ENCODE measurements around the gene DBH.

Gene DBH

GRCh38 chr9:133607381-133607780 is 28.8 kb upstream of the DBH start:
- no peak for DNase-seq (ENCODE audit: low read depth)
- in situ Hi-C loops (cut with HindIII; ENCODE audit: low sequenced_read_pairs): no loop called here
- TF ChIP-seq CTCF (IDR thresholded peaks at IDR 0.05; ENCODE audit: low read depth, low read length, missing control alignments): no peak
- H3K4me3 ChIP-seq (ENCODE audit: low read depth, low read length): no peak overlapping the region

GRCh38 chr9:133607976-133608375 is 28.2 kb upstream of the DBH start:
- in situ Hi-C loops (cut with HindIII; ENCODE audit: low sequenced_read_pairs): no loop called here
- TF ChIP-seq CTCF (IDR thresholded peaks at IDR 0.05; ENCODE audit: low read depth, low read length, missing control alignments): no peak
- no peak for DNase-seq (ENCODE audit: low read depth)
- no peak overlapping the region for H3K4me3 ChIP-seq (ENCODE audit: low read depth, low read length)

DNA sequence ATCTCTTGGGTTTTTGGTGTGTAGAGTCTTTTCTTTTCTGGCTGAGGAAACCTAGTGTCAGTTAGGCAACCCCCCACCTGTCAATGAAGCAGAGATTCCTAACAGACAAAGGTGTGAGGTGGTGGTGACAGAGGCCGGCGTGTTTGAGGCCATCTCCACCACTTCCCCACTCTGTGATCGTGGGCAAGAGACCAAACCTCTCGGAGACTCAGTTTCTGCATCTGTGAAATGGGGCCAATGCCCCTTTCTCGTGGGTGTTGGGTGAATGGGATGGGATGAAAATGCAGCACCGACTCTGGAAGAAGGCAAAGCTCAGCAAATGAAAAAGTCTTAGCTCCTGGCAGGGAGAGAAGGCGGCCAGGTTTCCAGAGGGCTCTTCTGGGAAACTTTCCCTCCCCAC is 27.8 kb upstream of the DBH start:
- no peak overlapping the region for H3K4me3 ChIP-seq (ENCODE audit: low read depth, low read length)
- no peak for DNase-seq (ENCODE audit: low read depth)
- in situ Hi-C loops (cut with HindIII; ENCODE audit: low sequenced_read_pairs): no loop called here
- TF ChIP-seq CTCF (IDR thresholded peaks at IDR 0.05; ENCODE audit: low read depth, low read length, missing control alignments): no peak

- in situ Hi-C loops (cut with HindIII; ENCODE audit: low sequenced_read_pairs): no loop called here
- DNase-seq (ENCODE audit: low read depth): no peak
- no peak for TF ChIP-seq CTCF (IDR thresholded peaks at IDR 0.05; ENCODE audit: low read depth, low read length, missing control alignments)
- H3K4me3 ChIP-seq (ENCODE audit: low read depth, low read length): no peak overlapping the region
Measured at GRCh38 chr9:133608889-133609288, 27.3 kb upstream of the DBH start.

GRCh38 chr9:133609311-133610098 is 26.7 kb upstream of the DBH start, which contains the start of gene FAM163B:
FAM163B (minus strand) TSS chr9:133609389; CDS start chr9:133580223, 29,166 bp downstream.
- DNase-seq (ENCODE audit: low read depth): no peak
- no peak within 1 kb of the TSS for H3K4me3 ChIP-seq (ENCODE audit: low read depth, low read length)
- in situ Hi-C loops (cut with HindIII; ENCODE audit: low sequenced_read_pairs): no loop called here
- no peak for TF ChIP-seq CTCF (IDR thresholded peaks at IDR 0.05; ENCODE audit: low read depth, low read length, missing control alignments)

DNA sequence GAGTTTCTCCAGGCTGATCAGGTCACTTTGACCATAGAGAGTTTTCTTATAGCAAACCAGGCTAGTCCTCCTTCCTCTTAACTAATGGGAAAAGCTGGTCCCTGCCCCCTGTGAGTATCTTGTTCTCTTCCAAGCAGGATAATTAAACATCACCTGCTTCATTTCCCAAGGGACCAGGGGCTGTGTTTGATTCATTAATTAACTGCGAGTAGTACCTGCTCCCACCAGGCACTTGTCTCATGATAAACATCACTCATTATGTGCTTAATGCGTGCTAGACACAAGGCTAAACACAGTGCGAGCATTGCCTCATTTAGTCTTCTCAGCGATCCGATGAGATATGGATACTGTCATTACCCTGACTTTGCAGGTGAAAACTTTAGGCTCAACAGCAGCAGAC is 25.3 kb upstream of the DBH start:
- in situ Hi-C loops (cut with HindIII; ENCODE audit: low sequenced_read_pairs): no loop called here
- no peak for TF ChIP-seq CTCF (IDR thresholded peaks at IDR 0.05; ENCODE audit: low read depth, low read length, missing control alignments)

More for the DNA sequence above, 25.3 kb upstream of the DBH start:
- H3K4me3 ChIP-seq (ENCODE audit: low read depth, low read length): no peak overlapping the region
- no peak for DNase-seq (ENCODE audit: low read depth)

Measured in astrocyte of the cerebellum (primary cell).